Measurements from ENCODE around the gene CLCA4.

CLCA4 gene

DNA sequence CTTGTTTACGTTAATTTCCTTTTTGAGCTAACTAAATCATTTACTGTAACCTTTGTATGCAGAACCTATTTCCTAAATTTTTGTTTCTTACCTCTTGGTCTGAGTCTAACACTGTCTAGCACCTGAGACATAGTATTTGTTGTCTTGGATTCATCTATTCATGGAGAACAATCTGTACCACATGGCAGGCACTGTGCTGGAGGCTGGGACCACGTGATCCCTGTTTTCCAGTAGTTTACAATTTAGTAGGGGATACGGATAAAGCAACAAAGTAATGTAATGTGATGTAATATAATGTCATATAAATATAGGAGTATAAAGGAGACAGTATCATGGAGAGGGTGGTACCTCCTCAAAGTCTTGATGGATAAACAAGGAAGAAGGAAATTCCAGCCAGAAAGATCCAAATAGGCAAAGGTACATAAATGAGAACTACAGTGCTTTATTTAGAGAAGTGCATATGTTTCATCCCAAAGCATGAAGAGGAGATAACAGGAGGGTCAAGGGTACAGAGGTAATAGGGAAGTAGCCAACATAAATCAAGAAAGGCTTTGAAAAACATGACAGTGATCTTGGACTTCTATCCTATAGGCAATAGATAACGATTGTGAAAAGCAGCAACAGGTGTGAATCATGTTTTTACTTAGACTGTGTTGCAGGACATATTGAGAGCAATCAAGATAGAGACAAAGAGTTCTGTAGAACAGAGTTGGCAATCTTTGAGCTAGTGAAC is 25.9 kb upstream of the CLCA4 start:
- Mint-ChIP-seq H3K9me3 (peaks cover 12% of the 10 kb centered on the region), H3K4me3 (no peak overlapping the region), H3K27ac (no peak overlapping the region), H3K27me3 (ENCODE audit: low read depth, poor library complexity) (no peaks in the 10 kb centered on the region), H3K36me3 (ENCODE audit: low read depth) (no peaks in the 10 kb centered on the region), H3K4me1 (no peaks in the 10 kb centered on the region)
- TF ChIP-seq, protein P1, sequence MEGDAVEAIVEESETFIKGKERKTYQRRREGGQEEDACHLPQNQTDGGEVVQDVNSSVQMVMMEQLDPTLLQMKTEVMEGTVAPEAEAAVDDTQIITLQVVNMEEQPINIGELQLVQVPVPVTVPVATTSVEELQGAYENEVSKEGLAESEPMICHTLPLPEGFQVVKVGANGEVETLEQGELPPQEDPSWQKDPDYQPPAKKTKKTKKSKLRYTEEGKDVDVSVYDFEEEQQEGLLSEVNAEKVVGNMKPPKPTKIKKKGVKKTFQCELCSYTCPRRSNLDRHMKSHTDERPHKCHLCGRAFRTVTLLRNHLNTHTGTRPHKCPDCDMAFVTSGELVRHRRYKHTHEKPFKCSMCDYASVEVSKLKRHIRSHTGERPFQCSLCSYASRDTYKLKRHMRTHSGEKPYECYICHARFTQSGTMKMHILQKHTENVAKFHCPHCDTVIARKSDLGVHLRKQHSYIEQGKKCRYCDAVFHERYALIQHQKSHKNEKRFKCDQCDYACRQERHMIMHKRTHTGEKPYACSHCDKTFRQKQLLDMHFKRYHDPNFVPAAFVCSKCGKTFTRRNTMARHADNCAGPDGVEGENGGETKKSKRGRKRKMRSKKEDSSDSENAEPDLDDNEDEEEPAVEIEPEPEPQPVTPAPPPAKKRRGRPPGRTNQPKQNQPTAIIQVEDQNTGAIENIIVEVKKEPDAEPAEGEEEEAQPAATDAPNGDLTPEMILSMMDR (IDR thresholded peaks at IDR 0.05): no peak
- DNase-seq: no peak

DNA sequence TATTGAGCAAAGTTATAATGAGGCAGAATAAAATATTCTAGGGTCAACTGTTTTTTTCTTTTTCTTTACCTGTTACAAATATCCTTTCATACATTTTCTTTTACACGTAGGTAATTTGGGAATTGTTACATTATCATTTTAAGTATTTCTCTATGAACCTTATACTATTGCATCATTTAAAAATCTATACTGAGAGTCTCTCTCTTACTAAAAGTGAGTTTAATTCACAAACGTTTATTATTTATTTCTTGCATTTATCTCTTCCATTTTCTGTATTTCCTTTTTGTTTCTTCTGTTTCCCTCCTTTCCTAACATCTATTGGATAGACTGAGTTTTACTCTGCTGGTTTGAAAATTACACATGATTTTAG is 25.4 kb upstream of the CLCA4 start:
- peaks cover 12% of the 10 kb centered on the region for H3K9me3 Mint-ChIP-seq
- H3K36me3 Mint-ChIP-seq (ENCODE audit: low read depth): no peaks in the 10 kb centered on the region
- no peak for DNase-seq
- no peak overlapping the region for H3K27ac Mint-ChIP-seq
- H3K4me3 Mint-ChIP-seq: no peak overlapping the region
- H3K27me3 Mint-ChIP-seq (ENCODE audit: low read depth, poor library complexity): no peaks in the 10 kb centered on the region
- H3K4me1 Mint-ChIP-seq: no peaks in the 10 kb centered on the region
- TF ChIP-seq, protein P1 (IDR thresholded peaks at IDR 0.05): no peak

DNA sequence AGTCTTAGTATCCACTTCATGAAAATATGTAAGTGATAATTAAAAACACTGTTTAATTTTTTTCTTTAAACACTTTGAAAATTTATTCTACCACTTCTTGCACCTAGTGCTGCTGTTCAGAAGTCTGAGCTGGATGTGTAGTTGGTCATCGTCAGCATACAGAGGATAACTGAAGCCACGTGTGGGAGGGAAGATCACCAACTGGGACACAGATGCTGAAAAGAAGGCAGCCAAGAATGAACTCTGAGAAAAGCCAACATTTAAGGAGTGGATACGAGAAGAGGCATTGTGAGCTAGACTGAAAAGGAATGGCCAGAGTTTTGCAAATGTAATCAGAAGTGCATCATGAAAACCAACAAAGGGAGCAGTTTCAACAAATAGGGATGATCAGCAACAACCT is 24.6 kb upstream of the CLCA4 start:
- H3K27me3 Mint-ChIP-seq (ENCODE audit: low read depth, poor library complexity): no peaks in the 10 kb centered on the region
- H3K9me3 Mint-ChIP-seq: peaks cover 12% of the 10 kb centered on the region
- no peak for DNase-seq
- TF ChIP-seq, protein P1 (IDR thresholded peaks at IDR 0.05): no peak
- no peaks in the 10 kb centered on the region for H3K36me3 Mint-ChIP-seq (ENCODE audit: low read depth)
- H3K4me1 Mint-ChIP-seq: no peaks in the 10 kb centered on the region
- no peak overlapping the region for H3K4me3 Mint-ChIP-seq
- H3K27ac Mint-ChIP-seq: no peak overlapping the region

DNA sequence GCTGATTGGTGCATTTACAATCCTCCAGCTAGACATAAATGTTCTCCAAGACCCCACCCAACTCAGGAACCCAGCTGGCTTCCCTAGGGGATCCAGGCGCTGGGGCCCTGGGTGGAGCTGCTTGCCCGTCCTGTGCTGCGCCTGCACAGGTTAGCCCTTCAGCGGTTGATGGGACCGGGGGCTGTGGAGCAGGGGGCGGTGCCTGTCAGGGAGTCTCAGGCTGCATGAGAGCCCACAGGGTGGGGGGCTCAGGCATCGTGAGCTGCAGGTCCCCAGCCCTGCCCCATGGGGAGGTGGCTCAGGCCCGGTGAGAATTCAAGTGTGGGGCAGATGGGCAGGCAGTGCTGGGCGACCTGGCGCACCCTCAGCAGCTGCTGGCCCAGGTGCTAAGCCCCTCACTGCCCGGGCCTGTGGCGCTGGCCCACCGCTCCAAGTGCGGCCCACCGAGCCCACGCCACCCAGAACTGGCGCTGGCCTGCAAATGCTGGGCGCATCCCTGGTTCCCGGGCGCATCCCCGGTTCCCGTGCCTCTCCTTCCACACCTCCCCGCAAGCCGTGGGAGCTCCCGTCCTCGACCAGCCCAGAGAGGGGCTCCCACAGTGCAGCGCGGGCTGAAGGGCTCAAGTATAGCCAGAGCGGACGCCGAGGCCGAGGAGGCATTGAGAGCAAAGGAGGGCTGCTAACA is 23.1 kb upstream of the CLCA4 start:
- no peak overlapping the region for H3K27ac Mint-ChIP-seq
- H3K27me3 Mint-ChIP-seq (ENCODE audit: low read depth, poor library complexity): no peaks in the 10 kb centered on the region
- DNase-seq: no peak
- H3K36me3 Mint-ChIP-seq (ENCODE audit: low read depth): no peaks in the 10 kb centered on the region
- no peak overlapping the region for H3K4me3 Mint-ChIP-seq
- H3K9me3 Mint-ChIP-seq: peaks cover 12% of the 10 kb centered on the region
- no peaks in the 10 kb centered on the region for H3K4me1 Mint-ChIP-seq
- TF ChIP-seq, protein P1 (IDR thresholded peaks at IDR 0.05): no peak

DNA sequence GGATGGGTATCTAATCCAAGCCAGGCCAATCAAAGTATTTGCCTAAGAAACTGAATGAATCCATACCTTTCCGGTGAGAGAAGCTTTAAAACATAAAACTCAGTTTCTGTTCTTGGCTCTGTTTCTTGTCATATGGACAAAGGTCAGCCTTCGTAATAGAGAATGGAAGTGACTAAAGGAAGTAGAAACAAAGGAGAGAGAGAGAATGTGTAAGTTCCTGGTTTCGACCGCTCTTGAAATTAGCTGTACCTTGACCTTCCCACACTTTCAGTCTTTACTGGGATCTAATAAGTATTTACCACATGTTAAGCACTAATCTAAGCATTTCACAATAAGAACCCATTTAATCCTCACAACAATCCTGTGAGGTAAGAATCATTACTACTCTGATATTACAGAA is 19.6 kb upstream of the CLCA4 start:
- TF ChIP-seq, protein P1 (IDR thresholded peaks at IDR 0.05): no peak
- Mint-ChIP-seq H3K4me1 (no peaks in the 10 kb centered on the region), H3K36me3 (ENCODE audit: low read depth) (no peaks in the 10 kb centered on the region), H3K27ac (no peak overlapping the region), H3K27me3 (ENCODE audit: low read depth, poor library complexity) (no peaks in the 10 kb centered on the region), H3K9me3 (peaks cover 12% of the 10 kb centered on the region), H3K4me3 (no peak overlapping the region)
- DNase-seq: no peak
